ENCODE measurements around the gene CDK11A.
"Not testable (repeated sequence)": the region's sequence is repeated elsewhere in the genome, so short reads cannot be mapped to it uniquely, and the experiment has no call there.

The CDK11A gene

GRCh38 chr1:1664318-1664717 is 59.8 kb downstream of the CDK11A start:
- not testable (repeated sequence) for DNase-seq

GRCh38 chr1:1662830-1663560 is 61.2 kb downstream of the CDK11A start:
- DNase-seq = not testable (repeated sequence)

DNA sequence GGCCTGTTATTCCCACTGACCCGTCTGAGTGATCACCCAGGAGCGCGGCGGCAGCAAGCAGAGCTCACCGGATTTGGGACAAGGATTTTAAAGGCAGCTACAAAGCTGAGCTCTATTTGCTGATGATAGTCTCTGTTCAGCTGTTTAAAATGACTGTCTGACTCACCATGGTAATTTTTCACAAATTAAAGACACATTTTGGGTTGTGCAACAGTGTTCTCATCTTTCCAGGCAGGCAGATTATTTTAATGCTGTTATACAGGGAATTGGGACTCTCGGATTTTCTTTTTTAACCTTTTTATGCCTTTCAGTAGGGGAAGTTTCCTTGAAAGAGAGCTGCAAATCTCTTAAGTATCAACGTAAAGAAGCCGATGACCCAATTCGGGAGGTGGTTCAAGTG is 61.8 kb downstream of the CDK11A start:
- not testable (repeated sequence) for DNase-seq

GRCh38 chr1:1658583-1659549 is 65.3 kb downstream of the CDK11A start, which contains the start of gene CDK11B:
Gene CDK11B, minus strand, starts transcription at chr1:1659004. Its CDS starts 1,519 bp downstream, at chr1:1657485.
- DNase-seq = peak; percentile 23 to 98 (median 88)

Data from amygdala (tissue), 56 donors.